Activated naive CD4-positive, alpha-beta T cell treated with anti-CD3 and anti-CD28 coated beads, Interleukin-2, amount 50 U/mL, for 24 hours (primary cell): ENCODE measurements around the gene PPP2R3B.

Experiments
- H3K27ac Mint-ChIP-seq: one replicate; pipeline ENCODE4 v1.8.0; 2021; ENCODE audit warnings: mild to moderate bottlenecking, mixed read lengths
- H3K27me3 Mint-ChIP-seq: one replicate; pipeline ENCODE4 v1.8.0; 2021; ENCODE audit warnings: mixed read lengths
- H3K36me3 Mint-ChIP-seq: one replicate; pipeline ENCODE4 v1.8.0; 2021; ENCODE audit warnings: mixed read lengths
- H3K4me1 Mint-ChIP-seq: one replicate; pipeline ENCODE4 v1.8.0; 2021; ENCODE audit warnings: mixed read lengths
- H3K4me3 Mint-ChIP-seq: one replicate; pipeline ENCODE4 v1.8.0; 2021; ENCODE audit warnings: mild to moderate bottlenecking, mixed read lengths
- H3K9me3 Mint-ChIP-seq: one replicate; pipeline ENCODE4 v1.8.0; 2021; ENCODE audit warnings: mixed read lengths

Gene PPP2R3B

GRCh38 chrX:344371-344901, 42.3 kb downstream of the PPP2R3B start:
- no peak overlapping the region for H3K27ac Mint-ChIP-seq
- H3K36me3 Mint-ChIP-seq = peaks cover 2% of the 10 kb centered on the region
- no peaks in the 10 kb centered on the region for H3K9me3 Mint-ChIP-seq
- no peaks in the 10 kb centered on the region for H3K4me1 Mint-ChIP-seq
- no peak overlapping the region for H3K4me3 Mint-ChIP-seq
- no peaks in the 10 kb centered on the region for H3K27me3 Mint-ChIP-seq

GRCh38 chrX:341541-342101, 45.1 kb downstream of the PPP2R3B start:
- H3K27me3 Mint-ChIP-seq = no peaks in the 10 kb centered on the region
- peaks cover 3% of the 10 kb centered on the region for H3K36me3 Mint-ChIP-seq
- no peaks in the 10 kb centered on the region for H3K4me1 Mint-ChIP-seq
- no peaks in the 10 kb centered on the region for H3K9me3 Mint-ChIP-seq
- no peak overlapping the region for H3K27ac Mint-ChIP-seq
- H3K4me3 Mint-ChIP-seq = no peak overlapping the region

DNA sequence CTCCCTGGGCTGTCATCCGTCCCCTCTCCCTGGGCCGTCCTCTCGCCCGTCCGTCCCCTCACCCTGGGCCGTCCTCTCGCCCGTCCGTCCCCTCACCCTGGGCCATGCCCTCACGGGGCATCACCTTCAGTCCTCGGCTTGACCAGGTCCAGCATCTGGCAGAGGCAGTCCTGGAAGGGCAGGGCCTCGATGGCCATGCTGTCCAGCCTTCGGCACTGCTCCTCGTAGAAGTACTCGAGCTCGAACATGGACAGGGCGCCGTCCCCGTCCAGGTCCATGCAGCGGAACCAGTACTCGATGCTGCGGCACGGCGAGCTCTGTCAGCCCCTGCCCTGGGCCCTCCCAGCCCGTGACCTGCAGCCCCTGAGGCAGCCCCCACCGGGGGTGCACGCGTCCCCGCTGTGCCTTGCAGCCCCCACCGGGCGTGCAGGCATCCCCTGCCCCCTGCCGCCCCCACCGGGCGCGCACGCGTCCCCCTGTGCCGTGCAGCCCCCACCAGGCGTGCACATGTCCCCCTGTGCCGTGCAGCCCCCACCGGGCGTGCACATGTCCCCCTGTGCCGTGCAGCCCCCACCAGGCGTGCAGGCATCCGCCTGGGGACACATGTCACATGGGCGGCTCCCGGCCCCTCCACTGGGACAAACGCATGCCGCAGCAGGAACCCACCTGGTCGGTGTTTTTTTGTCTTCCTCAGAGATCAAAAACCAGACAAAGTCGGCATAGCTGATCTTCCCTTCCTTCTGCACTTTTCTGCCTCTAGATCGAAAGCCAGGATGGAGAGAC, 45.9 kb downstream of the PPP2R3B start:
- Mint-ChIP-seq H3K27me3 (no peaks in the 10 kb centered on the region), H3K36me3 (peaks cover 4% of the 10 kb centered on the region), H3K9me3 (no peaks in the 10 kb centered on the region), H3K4me1 (no peaks in the 10 kb centered on the region), H3K27ac (no peak overlapping the region), H3K4me3 (no peak overlapping the region)

DNA sequence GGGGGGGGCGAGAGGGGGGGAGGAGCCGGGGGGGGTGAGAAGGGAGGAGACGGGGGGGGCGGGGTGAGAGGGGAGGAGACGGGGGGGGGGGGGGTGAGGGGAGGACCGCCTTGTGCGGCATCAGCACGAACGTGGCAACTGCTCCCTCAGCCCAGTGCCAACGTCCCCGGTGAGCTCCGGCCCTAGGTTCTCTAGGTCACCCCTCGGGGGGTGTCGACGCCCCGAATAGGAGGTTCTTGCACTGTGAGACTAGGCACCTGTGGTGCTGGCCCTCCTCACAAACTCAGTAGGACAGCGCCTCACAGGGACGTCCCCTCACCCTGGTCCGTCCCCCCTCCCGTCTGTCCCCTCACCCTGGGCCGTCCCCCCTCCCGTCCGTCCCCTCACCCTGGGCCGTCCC, 46.6 kb downstream of the PPP2R3B start:
- Mint-ChIP-seq H3K27me3 (no peaks in the 10 kb centered on the region), H3K27ac (no peak overlapping the region), H3K9me3 (no peaks in the 10 kb centered on the region), H3K4me3 (no peak overlapping the region), H3K36me3 (peaks cover 4% of the 10 kb centered on the region), H3K4me1 (no peaks in the 10 kb centered on the region)

GRCh38 chrX:338836-339400, 47.8 kb downstream of the PPP2R3B start:
- no peaks in the 10 kb centered on the region for H3K4me1 Mint-ChIP-seq
- no peak overlapping the region for H3K4me3 Mint-ChIP-seq
- peaks cover 4% of the 10 kb centered on the region for H3K36me3 Mint-ChIP-seq
- H3K27ac Mint-ChIP-seq = no peak overlapping the region
- H3K9me3 Mint-ChIP-seq = no peaks in the 10 kb centered on the region
- no peaks in the 10 kb centered on the region for H3K27me3 Mint-ChIP-seq

DNA sequence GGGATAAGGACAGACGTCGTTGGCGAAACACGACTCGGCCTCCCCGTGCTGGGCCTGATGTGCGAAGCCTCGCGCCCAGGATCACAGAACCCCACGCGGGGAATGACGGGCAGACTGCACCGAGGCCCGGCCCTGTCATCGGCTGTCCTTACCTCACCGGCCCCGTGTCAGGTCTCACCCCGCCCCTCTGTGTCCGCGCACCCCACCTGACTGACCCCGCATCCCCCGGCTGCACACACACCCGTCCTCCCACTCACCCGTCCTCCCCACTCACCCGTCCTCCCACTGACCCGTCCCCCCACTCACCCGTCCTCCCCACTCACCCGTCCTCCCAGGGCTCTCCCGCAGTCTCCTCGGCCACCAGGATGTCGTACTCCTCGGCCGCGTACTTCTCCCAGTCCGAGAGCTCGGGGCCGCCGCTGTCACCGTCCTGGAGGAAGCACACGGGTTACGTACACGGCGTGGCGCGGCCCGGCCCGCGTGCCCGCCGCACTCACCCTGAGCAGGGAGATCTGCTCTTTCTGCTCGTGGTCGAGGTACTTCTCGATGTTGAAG, 48.3 kb downstream of the PPP2R3B start:
- no peaks in the 10 kb centered on the region for H3K27me3 Mint-ChIP-seq
- H3K9me3 Mint-ChIP-seq = no peaks in the 10 kb centered on the region

GRCh38 chrX:337331-337831, 49.3 kb downstream of the PPP2R3B start:
- Mint-ChIP-seq H3K36me3 (peaks cover 4% of the 10 kb centered on the region), H3K4me1 (no peaks in the 10 kb centered on the region), H3K27me3 (no peaks in the 10 kb centered on the region), H3K4me3 (no peak overlapping the region), H3K27ac (peak overlapping the region; percentile 30), H3K9me3 (no peaks in the 10 kb centered on the region)

More for the DNA sequence above, 48.3 kb downstream of the PPP2R3B start:
- Mint-ChIP-seq H3K36me3 (peaks cover 4% of the 10 kb centered on the region), H3K4me3 (no peak overlapping the region), H3K27ac (no peak overlapping the region), H3K4me1 (no peaks in the 10 kb centered on the region)

GRCh38 chrX:336227-336626, 50.5 kb downstream of the PPP2R3B start:
- no peaks in the 10 kb centered on the region for H3K27me3 Mint-ChIP-seq
- no peaks in the 10 kb centered on the region for H3K9me3 Mint-ChIP-seq
- H3K4me1 Mint-ChIP-seq = no peaks in the 10 kb centered on the region
- H3K27ac Mint-ChIP-seq = no peak overlapping the region
- H3K4me3 Mint-ChIP-seq = no peak overlapping the region
- peaks cover 3% of the 10 kb centered on the region for H3K36me3 Mint-ChIP-seq

DNA sequence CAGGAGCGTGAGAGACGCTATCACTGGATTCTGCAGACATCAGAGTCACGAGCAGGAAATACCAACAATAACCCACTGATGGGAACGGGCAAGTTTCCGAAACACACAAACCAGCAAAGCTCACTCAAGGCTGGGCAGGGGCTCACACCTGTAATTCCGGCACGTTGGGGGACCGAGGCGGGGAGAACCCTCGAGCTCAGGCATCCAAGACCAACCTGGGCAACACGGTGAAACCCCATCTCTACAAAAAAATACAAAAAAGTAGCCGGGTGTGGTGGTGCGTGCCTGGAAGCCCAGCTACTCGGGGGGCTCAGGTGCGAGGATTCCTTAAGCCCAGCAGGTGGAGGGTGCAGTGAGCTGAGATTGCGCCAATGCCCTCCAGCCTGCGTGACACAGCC, 51.0 kb downstream of the PPP2R3B start:
- Mint-ChIP-seq H3K9me3 (no peaks in the 10 kb centered on the region), H3K27me3 (no peaks in the 10 kb centered on the region), H3K4me3 (no peak overlapping the region), H3K4me1 (no peaks in the 10 kb centered on the region), H3K36me3 (peaks cover 3% of the 10 kb centered on the region), H3K27ac (no peak overlapping the region)

- Mint-ChIP-seq H3K4me1 (no peaks in the 10 kb centered on the region), H3K27ac (no peak overlapping the region), H3K36me3 (peaks cover 3% of the 10 kb centered on the region), H3K27me3 (no peaks in the 10 kb centered on the region), H3K4me3 (no peak overlapping the region), H3K9me3 (no peaks in the 10 kb centered on the region)
Observed at GRCh38 chrX:334971-335757, 51.5 kb downstream of the PPP2R3B start.

GRCh38 chrX:334331-334891, 52.3 kb downstream of the PPP2R3B start:
- Mint-ChIP-seq H3K9me3 (no peaks in the 10 kb centered on the region), H3K27me3 (no peaks in the 10 kb centered on the region), H3K4me3 (no peak overlapping the region), H3K36me3 (peaks cover 3% of the 10 kb centered on the region), H3K27ac (no peak overlapping the region), H3K4me1 (no peaks in the 10 kb centered on the region)

DNA sequence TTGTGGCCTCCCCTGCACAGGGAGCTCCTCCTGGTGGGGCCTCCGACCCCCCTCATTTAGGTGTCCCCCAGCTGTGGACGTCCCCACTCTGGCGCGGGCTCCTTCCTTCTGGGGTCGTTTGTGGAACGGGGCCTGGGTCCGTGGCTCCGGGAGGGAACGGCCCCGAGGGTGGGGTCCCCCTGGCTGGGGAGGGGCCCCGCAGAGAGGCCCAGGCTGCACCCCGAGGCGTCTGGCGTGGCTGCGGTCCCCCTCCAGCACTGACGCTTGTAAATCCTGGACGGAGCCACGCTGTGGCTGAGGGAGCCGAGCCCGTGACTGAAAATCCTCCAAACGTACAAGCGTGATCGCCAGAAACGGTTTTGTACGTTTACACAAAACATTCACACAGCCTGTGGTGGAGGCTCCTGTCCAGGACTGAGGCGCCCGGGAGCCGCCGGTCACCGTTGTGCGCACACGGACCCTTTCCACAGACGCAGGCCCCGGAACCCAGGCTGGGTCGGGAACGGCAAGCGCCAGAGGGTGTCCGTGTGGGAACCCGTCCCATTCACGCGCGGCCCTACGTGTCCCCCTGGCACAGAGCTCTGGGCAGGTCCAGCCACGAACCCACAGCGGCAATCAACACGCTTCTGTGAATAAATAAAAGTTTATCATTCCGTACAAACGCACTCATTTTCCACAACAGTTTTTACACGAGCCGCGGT, 52.9 kb downstream of the PPP2R3B start:
- Mint-ChIP-seq H3K36me3 (peaks cover 3% of the 10 kb centered on the region), H3K4me1 (no peaks in the 10 kb centered on the region), H3K9me3 (no peaks in the 10 kb centered on the region), H3K27me3 (no peaks in the 10 kb centered on the region), H3K4me3 (no peak overlapping the region), H3K27ac (no peak overlapping the region)

- H3K9me3 Mint-ChIP-seq = no peaks in the 10 kb centered on the region
- no peak overlapping the region for H3K27ac Mint-ChIP-seq
- H3K4me1 Mint-ChIP-seq = no peaks in the 10 kb centered on the region
- H3K4me3 Mint-ChIP-seq = no peak overlapping the region
- H3K27me3 Mint-ChIP-seq = no peaks in the 10 kb centered on the region
- H3K36me3 Mint-ChIP-seq = peaks cover 3% of the 10 kb centered on the region
Observed at GRCh38 chrX:332916-333610, 53.6 kb downstream of the PPP2R3B start.

DNA sequence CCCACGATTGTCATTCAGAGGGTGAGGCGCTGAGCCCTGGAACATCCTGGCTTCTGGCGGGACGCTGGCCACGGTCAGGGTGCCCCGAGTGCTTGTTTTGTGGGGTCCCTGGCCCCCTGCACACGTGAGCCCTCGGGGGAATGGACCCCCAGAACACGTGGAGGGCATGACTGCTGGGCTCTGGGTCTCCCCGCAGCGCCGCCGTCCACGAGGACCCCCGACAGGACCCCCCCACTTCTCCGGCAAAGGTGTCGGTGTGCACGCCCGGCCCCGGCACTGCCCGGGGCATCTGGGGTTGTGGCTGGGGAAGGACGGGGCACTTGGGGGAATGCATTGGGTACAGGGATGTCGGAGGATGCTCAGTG, 54.2 kb downstream of the PPP2R3B start:
- H3K4me3 Mint-ChIP-seq = no peak overlapping the region
- H3K27me3 Mint-ChIP-seq = no peaks in the 10 kb centered on the region
- H3K9me3 Mint-ChIP-seq = no peaks in the 10 kb centered on the region
- no peak overlapping the region for H3K27ac Mint-ChIP-seq
- H3K36me3 Mint-ChIP-seq = peaks cover 3% of the 10 kb centered on the region
- H3K4me1 Mint-ChIP-seq = no peaks in the 10 kb centered on the region
